Measurements from ENCODE around the gene APPL2.
"Not testable (repeated sequence)": the region's sequence is repeated elsewhere in the genome, so short reads cannot be mapped to it uniquely, and the experiment has no call there.

The APPL2 gene

GRCh38 chr12:105256011-105256410 lies 20.0 kb upstream of the APPL2 start:
- no peak for DNase-seq

GRCh38 chr12:105253866-105254513 lies 18.0 kb upstream of the APPL2 start:
- DNase-seq, result no peak

GRCh38 chr12:105252901-105253300 lies 16.9 kb upstream of the APPL2 start:
- no peak for DNase-seq

GRCh38 chr12:105245776-105246427 lies 9.9 kb upstream of the APPL2 start:
- not testable (repeated sequence) for DNase-seq

GRCh38 chr12:105245291-105245690 lies 9.3 kb upstream of the APPL2 start:
- no peak for DNase-seq

- no peak for DNase-seq
These were observed 4.3 kb upstream of the APPL2 start for GRCh38 chr12:105240228-105240627.

GRCh38 chr12:105239304-105239703 lies 3.3 kb upstream of the APPL2 start:
- no peak for DNase-seq

GRCh38 chr12:105237666-105238065 lies 1.7 kb upstream of the APPL2 start:
- DNase-seq, result no peak

GRCh38 chr12:105235281-105235731 lies 668 bp downstream of the APPL2 start:
- peak; percentile 51 for DNase-seq

- DNase-seq, result no peak
These were observed 1.8 kb downstream of the APPL2 start for GRCh38 chr12:105234197-105234596.

GRCh38 chr12:105233041-105233905 lies 2.7 kb downstream of the APPL2 start:
- no peak for DNase-seq

GRCh38 chr12:105231396-105231795 lies 4.6 kb downstream of the APPL2 start:
- no peak for DNase-seq

GRCh38 chr12:105229371-105229770 lies 6.6 kb downstream of the APPL2 start:
- no peak for DNase-seq

GRCh38 chr12:105228966-105229365 lies 7.0 kb downstream of the APPL2 start:
- no peak for DNase-seq

- DNase-seq, result no peak
These were observed 7.5 kb downstream of the APPL2 start for GRCh38 chr12:105228494-105228893.

GRCh38 chr12:105227879-105228278 lies 8.1 kb downstream of the APPL2 start:
- no peak for DNase-seq

- no peak for DNase-seq
These were observed 9.8 kb downstream of the APPL2 start for GRCh38 chr12:105226219-105226618.

GRCh38 chr12:105225505-105226015 lies 10.4 kb downstream of the APPL2 start:
- DNase-seq, result no peak

- no peak for DNase-seq
These were observed 11.6 kb downstream of the APPL2 start for GRCh38 chr12:105224399-105224798.

- DNase-seq, result no peak
These were observed 12.1 kb downstream of the APPL2 start for GRCh38 chr12:105223884-105224283.

GRCh38 chr12:105223352-105223845 lies 12.6 kb downstream of the APPL2 start:
- no peak for DNase-seq

- DNase-seq, result no peak
These were observed 13.1 kb downstream of the APPL2 start for GRCh38 chr12:105222726-105223351.

GRCh38 chr12:105222284-105222655 lies 13.7 kb downstream of the APPL2 start:
- no peak for DNase-seq

Data from COR-L47 (cell line).